Esophagus squamous epithelium (tissue), 5 donors: Measurements from ENCODE around the gene PLOD2. TPM values are rescaled to one million over a fixed set of nuclear protein-coding genes. Genes with fewer than 3 reads are reported as not detected.

Experiments
- DNase-seq: peaks from one replicate; lab custom pipeline; 2025; lab: John Stamatoyannopoulos, UW
- H3K27ac ChIP-seq, 4 donors: fragments of 200-600 bp; sonication (generic); one replicate each; pipeline ENCODE4 v1.5.1; 2016 to 2019; ENCODE audit warnings: mild to moderate bottlenecking in 1 of 4
- H3K27me3 ChIP-seq, 4 donors: fragments of 200-600 bp; sonication (generic); 1 replicate in 3 of 4; 2 replicates in 1 of 4; pipeline versions ENCODE4 v1.5.1 to v1.6.0; 2017 to 2021; ENCODE audit warnings: antibody characterized with exemption in 1 of 4
- H3K36me3 ChIP-seq, 3 donors: fragments of 200-600 bp; sonication (generic); one replicate each; pipeline ENCODE4 v1.5.1; 2016 to 2019
- H3K4me1 ChIP-seq, 3 donors: fragments of 200-600 bp; sonication (generic); one replicate each; pipeline ENCODE4 v1.5.1; 2017 to 2019
- H3K4me3 ChIP-seq, 4 donors: fragments of 200-600 bp; sonication (generic); 1 replicate in 3 of 4; 2 replicates in 1 of 4; pipeline ENCODE4 v1.5.1; 2016 to 2019; ENCODE audit warnings: mild to moderate bottlenecking in 2 of 4, moderate library complexity in 1 of 4
- H3K9me3 ChIP-seq, 3 donors: fragments of 200-600 bp; sonication (generic); one replicate each; pipeline ENCODE4 v1.5.1; 2016 to 2019
- CTCF ChIP-seq, 6 experiments: fragments of 450-650 bp in 4 of 6; fragments of 200-600 bp in 2 of 6; sonication (generic) in 2 of 6; IDR thresholded peaks; one replicate each; pipeline ENCODE4 v1.5.1; 2016 to 2019; ENCODE audit warnings: antibody characterized with exemption in 6 of 6, mild to moderate bottlenecking in 4 of 6, moderate library complexity in 4 of 6
- POLR2A ChIP-seq, 4 donors: fragments of 450-650 bp; IDR thresholded peaks; one replicate each; pipeline ENCODE4 v1.6.1; 2017; ENCODE audit warnings: antibody characterized with exemption in 4 of 4, mild to moderate bottlenecking in 4 of 4, moderate library complexity in 3 of 4
- WGBS, 2 donors: methylation state at CpG; one replicate each; pipeline ENCODE4 v1.1.5; 2018; 5-methylcytosine and 5-hydroxymethylcytosine counted together
- intact Hi-C: fragments of 100-400 bp; cut with DNase I; formaldehyde crosslinking; loops from one replicate; pipeline ENCODE4 v1.15.0; 2022
- total RNA-seq, 4 donors: library from RNA; depleted of rRNA; stranded (reverse); fragments of >200 nt; gene quantifications; one replicate each; pipeline ENCODE4 v1.1.0, GENCODE V29; 2016
- donor health status: DM: yes; HTN: yes; CAD: no.

PLOD2 gene
- total RNA-seq, 4 donors from 2014 or later = 13.3 to 29.1 (median 23.2) TPM

GRCh38 chr3:146091397-146091796 lies 69.6 kb downstream of the PLOD2 start:
- H3K27me3 ChIP-seq = no peaks in the 10 kb centered on the region
- H3K27ac ChIP-seq = no peak overlapping the region
- no peaks in the 10 kb centered on the region for H3K9me3 ChIP-seq
- TF ChIP-seq CTCF (IDR thresholded peaks at IDR 0.05) = no peak
- no peak for TF ChIP-seq POLR2A (IDR thresholded peaks at IDR 0.05)
- no peaks in the 10 kb centered on the region for H3K36me3 ChIP-seq
- WGBS, 2 donors = 74 to 81% methylated on average over 1 of the region's 1 CpG
- H3K4me1 ChIP-seq = peaks cover 0 to 22% (median 0%) of the 10 kb centered on the region in 3 donors
- H3K4me3 ChIP-seq = no peak overlapping the region
- intact Hi-C loops = no loop called here
- DNase-seq = no peak

GRCh38 chr3:146090521-146090920 lies 70.5 kb downstream of the PLOD2 start:
- H3K27me3 ChIP-seq = no peaks in the 10 kb centered on the region
- TF ChIP-seq CTCF (IDR thresholded peaks at IDR 0.05) = no peak
- TF ChIP-seq POLR2A (IDR thresholded peaks at IDR 0.05) = no peak
- no peak for DNase-seq
- H3K4me1 ChIP-seq = peaks cover 0 to 22% (median 0%) of the 10 kb centered on the region in 3 donors
- H3K36me3 ChIP-seq = no peaks in the 10 kb centered on the region
- H3K4me3 ChIP-seq = no peak overlapping the region
- WGBS, 2 donors = 71 to 73% methylated on average over 2 of the region's 2 CpGs
- intact Hi-C loops = no loop called here
- H3K9me3 ChIP-seq = no peaks in the 10 kb centered on the region
- H3K27ac ChIP-seq = no peak overlapping the region

- peaks cover 0 to 18% (median 0%) of the 10 kb centered on the region in 3 donors for H3K4me1 ChIP-seq
- H3K4me3 ChIP-seq = no peak overlapping the region
- TF ChIP-seq CTCF (IDR thresholded peaks at IDR 0.05) = no peak
- TF ChIP-seq POLR2A (IDR thresholded peaks at IDR 0.05) = no peak
- no peaks in the 10 kb centered on the region for H3K36me3 ChIP-seq
- DNase-seq = no peak
- H3K9me3 ChIP-seq = no peaks in the 10 kb centered on the region
- WGBS, 2 donors = 78 to 82% methylated on average over 2 of the region's 2 CpGs
- intact Hi-C loops = no loop called here
- no peaks in the 10 kb centered on the region for H3K27me3 ChIP-seq
- no peak overlapping the region for H3K27ac ChIP-seq
Measured at GRCh38 chr3:146088840-146089239, 72.1 kb downstream of the PLOD2 start.

- Histone ChIP-seq H3K9me3 (no peaks in the 10 kb centered on the region), H3K36me3 (no peaks in the 10 kb centered on the region), H3K4me1 (peaks cover 0 to 10% (median 0%) of the 10 kb centered on the region in 3 donors), H3K27me3 (no peaks in the 10 kb centered on the region), H3K4me3 (no peak overlapping the region), H3K27ac (no peak overlapping the region)
- WGBS, 2 donors = 83 to 96% methylated on average over 1 of the region's 1 CpG
- TF ChIP-seq POLR2A (IDR thresholded peaks at IDR 0.05) (no peak), CTCF (IDR thresholded peaks at IDR 0.05) (no peak)
- no peak for DNase-seq
- intact Hi-C loops = no loop called here
Measured at GRCh38 chr3:146087116-146087515, 73.9 kb downstream of the PLOD2 start.

- no peaks in the 10 kb centered on the region for H3K9me3 ChIP-seq
- H3K4me3 ChIP-seq = no peak overlapping the region
- DNase-seq = no peak
- H3K27ac ChIP-seq = no peak overlapping the region
- WGBS, 2 donors = 56 to 70% methylated on average over 3 of the region's 3 CpGs
- H3K4me1 ChIP-seq = peaks cover 0 to 7% (median 0%) of the 10 kb centered on the region in 3 donors
- H3K36me3 ChIP-seq = no peaks in the 10 kb centered on the region
- no peaks in the 10 kb centered on the region for H3K27me3 ChIP-seq
- intact Hi-C loops = no loop called here
- TF ChIP-seq CTCF (IDR thresholded peaks at IDR 0.05) (no peak), POLR2A (IDR thresholded peaks at IDR 0.05) (no peak)
Measured at GRCh38 chr3:146086211-146086610, 74.8 kb downstream of the PLOD2 start.
